ENCODE results near the gene IZUMO4. TPM values are rescaled to one million over a fixed set of nuclear protein-coding genes. Genes with fewer than 3 reads are reported as not detected.

Gene IZUMO4
- total and polyA plus RNA-seq, 2 donors (not counting 1 experiment from before 2014, with no cell fraction given): 34.8 to 93.9 TPM

- H2AFZ ChIP-seq (ENCODE audit: insufficient read depth, low read depth, low read length, poor library complexity, severe bottlenecking): no peak overlapping the region
- H3K27me3 Mint-ChIP-seq: no peaks in the 10 kb centered on the region
- ChIA-PET POLR2A (interaction anchor here (0.5 to 8.2 kb wide), 12 partner anchors 9 to 116 kb away, joined by 3 to 111 read pairs (median 4); partner anchors contain the start of genes IZUMO4 and MOB3A), CTCF (interaction anchor here (1.2 to 2.0 kb wide), 4 partner anchors 38 to 48 kb away, joined by 3 to 10 read pairs (median 4); partner anchors contain the start of gene IZUMO4)
- H3K27me3 ChIP-seq (replicated peaks in 1 of 4; ENCODE audit: control extremely low read depth in 1 of 4, control insufficient read depth in 3 of 4, insufficient read depth in 4 of 4, low read length in 3 of 4): no peaks in the 10 kb centered on the region
- H3K9ac ChIP-seq (ENCODE audit: low read length): peak overlapping the region; percentile 78
- peak overlapping the region; percentile 40 to 98 (median 94) for H3K4me3 ChIP-seq (ENCODE audit: control extremely low read depth in 1 of 5, extremely low read depth in 1 of 5, insufficient read depth in 1 of 5, low read depth in 2 of 5, low read length in 4 of 5)
- H3K27ac Mint-ChIP-seq: peak overlapping the region; percentile 98
- H4K20me1 ChIP-seq (ENCODE audit: control insufficient read depth, insufficient read depth, low read length, poor library complexity, severe bottlenecking): peaks cover 67% of the 10 kb centered on the region
- H3K4me1 Mint-ChIP-seq: peaks cover 68% of the 10 kb centered on the region
- 73% methylated on average over 26 of the region's 27 CpGs for whole genome bisulfite sequencing (ENCODE audit: insufficient coverage)
- DNase-seq (peak; percentile 40), ATAC-seq (ENCODE audit: low read depth) (no peak)
- peak overlapping the region; percentile 99 for H3K4me3 Mint-ChIP-seq
- TF ChIP-seq EZH2 (IDR thresholded peaks at IDR 0.05; ENCODE audit: borderline replicate concordance, insufficient read depth, low read depth, low read length, poor library complexity, severe bottlenecking): no peak
- TF ChIP-seq CTCF (IDR thresholded peaks at IDR 0.05): no peak
- no peaks in the 10 kb centered on the region for H3K9me3 Mint-ChIP-seq (ENCODE audit: insufficient read depth)
- peaks cover 0 to 54% of the 10 kb centered on the region in 2 experiments for H3K36me3 ChIP-seq (replicated peaks in 1 of 2; ENCODE audit: control extremely low read depth in 1 of 2, control insufficient read depth in 1 of 2, extremely low read depth in 1 of 2, insufficient read depth in 2 of 2, low read length in 1 of 2)
- intact Hi-C loops (cut with micrococcal nuclease): no loop called here
- H3K4me2 ChIP-seq (replicated peaks; ENCODE audit: low read depth, low read length, poor library complexity, severe bottlenecking): peak overlapping the region; percentile 92
- H3K4me1 ChIP-seq (ENCODE audit: control insufficient read depth in 2 of 2, insufficient read depth in 2 of 2, low read length in 2 of 2): peaks cover 83 to 87% of the 10 kb centered on the region in 2 donors
- peaks cover 66% of the 10 kb centered on the region for H3K79me2 ChIP-seq (ENCODE audit: control insufficient read depth, insufficient read depth, low read length)
- peak overlapping the region; percentile 92 to 98 for H3K27ac ChIP-seq (ENCODE audit: low read length in 2 of 2)
- no peaks in the 10 kb centered on the region for H3K9me3 ChIP-seq (ENCODE audit: control extremely low read depth in 1 of 3, control insufficient read depth in 2 of 3, insufficient read depth in 1 of 3, low read length in 2 of 3)
These were observed 47.6 kb upstream of the IZUMO4 start for GRCh38 chr19:2048959-2049740.

Measured in B cell (primary cell).